Neuronal stem cell (in vitro differentiated cells): ENCODE data around the gene SARDH.
A peak's percentile ranks its signal among the peaks of the same experiment; 100 is the strongest.

Experiments
- DNase-seq: peaks from one replicate; pipeline ENCODE4 v3.0.0-alpha.2; 2013; ENCODE audit warnings: low spot score
- H2AFZ ChIP-seq: one replicate; pipeline ENCODE4 v1.6.1; 2013; ENCODE audit warnings: mild to moderate bottlenecking, low read length, inconsistent platforms
- H2AK5ac ChIP-seq: 2 replicates; pipeline ENCODE4 v1.6.1; 2013; ENCODE audit warnings: low read depth, mild to moderate bottlenecking, inconsistent platforms, low read length, moderate library complexity, mixed read lengths
- H2BK120ac ChIP-seq: 2 replicates; pipeline ENCODE4 v1.6.1; 2013; ENCODE audit warnings: low read depth, mild to moderate bottlenecking, inconsistent platforms, low read length, moderate library complexity, mixed read lengths
- H2BK12ac ChIP-seq: one replicate; pipeline ENCODE4 v1.6.1; 2013; ENCODE audit warnings: low read length, inconsistent platforms
- H2BK15ac ChIP-seq: 2 replicates; pipeline ENCODE4 v1.6.1; 2013; ENCODE audit warnings: mild to moderate bottlenecking, low read length, inconsistent platforms, mixed read lengths
- H2BK5ac ChIP-seq: one replicate; pipeline ENCODE4 v1.6.1; 2013; ENCODE audit warnings: inconsistent platforms, mild to moderate bottlenecking, low read length, moderate library complexity
- H3K14ac ChIP-seq: one replicate; pipeline ENCODE4 v1.6.1; 2013; ENCODE audit warnings: low read length, inconsistent platforms
- H3K18ac ChIP-seq: 2 replicates; pipeline ENCODE4 v1.6.1; 2013; ENCODE audit warnings: low read length, inconsistent platforms
- H3K23ac ChIP-seq: 2 replicates; pipeline ENCODE4 v1.6.1; 2013; ENCODE audit warnings: low read depth, mild to moderate bottlenecking, mixed read lengths, low read length, inconsistent platforms; ENCODE audit not compliant: poor library complexity
- H3K27ac ChIP-seq: replicated peaks from 3 replicates; pipeline ENCODE4 v1.5.1; 2013; ENCODE audit warnings: low read length, inconsistent platforms
- H3K27me3 ChIP-seq, 3 experiments: 2 replicates each; pipeline ENCODE4 v1.6.1; 2013; ENCODE audit warnings: low read length in 3 of 3, mild to moderate bottlenecking in 2 of 3, inconsistent platforms in 1 of 3, low read depth in 1 of 3, mixed read lengths in 1 of 3, moderate library complexity in 1 of 3; ENCODE audit not compliant: control insufficient read depth in 3 of 3, insufficient read depth in 3 of 3
- H3K36me3 ChIP-seq, 2 donors: replicated peaks in 1 of 2; 2 replicates each; pipeline ENCODE4 v1.6.1; 2013; ENCODE audit warnings: low read length in 2 of 2; ENCODE audit not compliant: control insufficient read depth in 2 of 2, insufficient read depth in 2 of 2
- H3K4ac ChIP-seq: 2 replicates; pipeline ENCODE4 v1.6.1; 2013; ENCODE audit warnings: inconsistent platforms, mild to moderate bottlenecking, low read length, moderate library complexity
- H3K4me1 ChIP-seq, 2 donors: 1 replicate in 1 of 2; 2 replicates in 1 of 2; pipeline ENCODE4 v1.6.1; 2013; ENCODE audit warnings: low read length in 2 of 2, low read depth in 1 of 2; ENCODE audit not compliant: control insufficient read depth in 2 of 2, insufficient read depth in 1 of 2
- H3K4me2 ChIP-seq: one replicate; pipeline ENCODE4 v1.6.1; 2013; ENCODE audit warnings: mild to moderate bottlenecking, low read length, inconsistent platforms; ENCODE audit not compliant: insufficient read depth, poor library complexity, severe bottlenecking
- H3K4me3 ChIP-seq, 2 donors: 2 replicates each; pipeline ENCODE4 v1.5.1; 2013; ENCODE audit warnings: low read length in 2 of 2, mild to moderate bottlenecking in 2 of 2, inconsistent platforms in 1 of 2, moderate library complexity in 1 of 2
- H3K79me1 ChIP-seq: one replicate; pipeline ENCODE4 v1.6.1; 2013; ENCODE audit warnings: low read depth, mild to moderate bottlenecking, inconsistent platforms, low read length, moderate library complexity
- H3K9ac ChIP-seq: one replicate; pipeline ENCODE4 v1.6.1; 2013; ENCODE audit warnings: mild to moderate bottlenecking, low read depth, low read length, inconsistent platforms; ENCODE audit not compliant: poor library complexity
- H3K9me3 ChIP-seq, 2 donors: replicated peaks in 1 of 2; 2 replicates each; pipeline versions ENCODE3 to v1.6.1; 2013; ENCODE audit warnings: low read length in 2 of 2, mild to moderate bottlenecking in 2 of 2, inconsistent platforms in 1 of 2, low read depth in 1 of 2, mixed read lengths in 1 of 2, moderate library complexity in 1 of 2; ENCODE audit not compliant: control insufficient read depth in 2 of 2, insufficient read depth in 1 of 2
- H4K8ac ChIP-seq: one replicate; pipeline ENCODE4 v1.6.1; 2013; ENCODE audit warnings: low read depth, mild to moderate bottlenecking, inconsistent platforms, low read length, moderate library complexity
- H4K91ac ChIP-seq: one replicate; pipeline ENCODE4 v1.6.1; 2013; ENCODE audit warnings: low read length, low read depth, mild to moderate bottlenecking, inconsistent platforms; ENCODE audit not compliant: poor library complexity
- WGBS, 2 donors: extraction: QIAGEN DNeasy Blood & Tissue Kit; methylation state at CpG; one replicate each; pipeline ENCODE4 v1.1.7; 2013; ENCODE audit warnings: missing lambda C conversion rate in 2 of 2, mixed read lengths in 1 of 2; ENCODE audit not compliant: insufficient read length in 2 of 2, insufficient replicate concordance in 1 of 2; ENCODE audit errors: extremely low coverage in 2 of 2; 5-methylcytosine and 5-hydroxymethylcytosine counted together

The SARDH gene

DNA sequence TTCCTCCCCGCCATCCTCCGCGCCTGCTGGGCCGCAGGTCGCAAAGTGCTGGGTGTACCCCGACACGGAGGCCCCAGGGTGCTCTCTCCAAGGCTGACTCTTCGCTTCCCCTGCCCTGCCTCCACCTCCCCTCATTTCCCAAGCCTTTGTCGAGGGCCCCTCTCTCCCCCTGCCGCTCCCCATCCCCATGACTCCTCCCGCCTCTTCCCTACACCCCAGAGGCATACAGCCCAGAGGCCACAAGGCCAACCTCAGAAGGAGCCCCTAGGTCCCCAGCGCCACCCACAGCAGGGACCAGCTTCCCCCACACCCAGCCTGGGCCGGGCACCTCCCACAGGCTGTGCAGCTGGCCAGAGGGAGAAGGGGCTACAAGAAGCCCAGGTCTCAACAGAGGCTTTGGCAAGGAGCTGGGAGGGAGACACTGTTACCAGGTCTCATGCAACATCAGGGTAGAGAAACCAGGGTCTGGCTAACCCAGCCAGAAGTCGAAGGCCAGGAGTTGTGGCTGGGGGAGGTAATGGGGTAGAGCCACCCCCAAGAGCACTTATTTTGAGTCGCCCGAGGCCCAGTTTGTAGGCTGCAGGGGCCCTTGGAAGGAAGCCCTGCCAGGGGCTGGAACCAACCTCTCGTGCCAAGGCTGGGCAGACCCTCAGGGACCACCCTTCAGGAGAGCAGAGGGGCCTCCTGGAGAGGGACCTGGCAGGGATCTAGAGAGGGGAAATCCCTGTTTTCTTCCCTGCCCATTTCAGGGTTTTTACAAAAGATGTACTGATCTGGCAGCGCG lies 24.5 kb upstream of the SARDH start:
- Histone ChIP-seq H2AK5ac (no peak overlapping the region), H2BK12ac (no peak overlapping the region), H4K8ac (no peak overlapping the region), H3K27me3 (no peaks in the 10 kb centered on the region), H2BK15ac (no peak overlapping the region), H3K23ac (no peak overlapping the region), H3K36me3 (peaks cover 12 to 74% of the 10 kb centered on the region in 2 donors), H3K4me3 (no peak overlapping the region), H3K27ac (no peak overlapping the region), H3K9ac (no peak overlapping the region), H3K4me1 (no peaks in the 10 kb centered on the region), H3K4ac (no peak overlapping the region), H3K79me1 (peaks cover 3% of the 10 kb centered on the region), H4K91ac (no peak overlapping the region), H2AFZ (no peak overlapping the region), H2BK120ac (no peak overlapping the region), H3K18ac (peak overlapping the region; percentile 4), H2BK5ac (no peak overlapping the region), H3K14ac (no peak overlapping the region), H3K9me3 (peaks cover 5 to 16% of the 10 kb centered on the region in 2 donors), H3K4me2 (no peak overlapping the region)
- no peak for DNase-seq
- WGBS, 2 donors, result no CpG with 5 or more reads among the region's 19 CpGs

DNA sequence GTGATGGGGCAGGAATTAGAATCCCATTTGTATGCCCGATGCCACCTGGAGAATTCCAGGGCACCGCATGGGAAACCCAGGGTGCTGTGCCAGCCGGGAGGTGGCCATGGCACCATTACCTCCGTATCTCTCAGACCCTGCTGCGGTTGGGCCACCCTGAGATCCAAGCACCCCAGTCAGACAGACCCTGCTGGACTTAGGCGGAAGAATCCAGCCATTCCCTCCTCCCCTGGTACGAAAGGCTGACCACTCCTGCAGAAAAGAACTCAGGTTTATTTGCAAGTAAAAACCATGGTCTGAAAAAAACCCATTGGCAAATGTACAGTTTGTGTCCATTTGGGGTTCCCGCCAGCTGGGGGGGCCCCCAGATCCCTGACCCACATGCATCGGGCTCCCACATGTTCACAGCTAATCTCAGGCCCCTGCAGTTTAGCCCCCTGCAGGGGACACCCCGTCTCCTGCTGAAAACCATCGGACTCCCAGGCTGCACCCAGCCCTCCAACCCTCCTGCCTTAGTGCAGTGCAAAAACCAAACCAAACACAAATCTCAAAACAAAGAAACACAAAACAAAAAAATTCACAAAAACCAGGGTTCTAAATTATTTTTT lies 23.6 kb upstream of the SARDH start:
- Histone ChIP-seq H2BK12ac (no peak overlapping the region), H4K91ac (no peak overlapping the region), H3K27ac (no peak overlapping the region), H3K18ac (no peak overlapping the region), H2AK5ac (no peak overlapping the region), H2BK5ac (no peak overlapping the region), H2BK15ac (no peak overlapping the region), H3K36me3 (peaks cover 11 to 65% of the 10 kb centered on the region in 2 donors), H3K14ac (no peak overlapping the region), H3K9ac (no peak overlapping the region), H3K4ac (no peak overlapping the region), H3K9me3 (peaks cover 1 to 8% of the 10 kb centered on the region in 2 donors), H3K4me1 (no peaks in the 10 kb centered on the region), H2AFZ (no peak overlapping the region), H3K23ac (no peak overlapping the region), H3K4me3 (no peak overlapping the region), H3K27me3 (no peaks in the 10 kb centered on the region), H2BK120ac (no peak overlapping the region), H4K8ac (no peak overlapping the region), H3K4me2 (no peak overlapping the region), H3K79me1 (peaks cover 3% of the 10 kb centered on the region)
- WGBS, 2 donors, result no CpG with 5 or more reads among the region's 11 CpGs
- DNase-seq, result no peak

DNA sequence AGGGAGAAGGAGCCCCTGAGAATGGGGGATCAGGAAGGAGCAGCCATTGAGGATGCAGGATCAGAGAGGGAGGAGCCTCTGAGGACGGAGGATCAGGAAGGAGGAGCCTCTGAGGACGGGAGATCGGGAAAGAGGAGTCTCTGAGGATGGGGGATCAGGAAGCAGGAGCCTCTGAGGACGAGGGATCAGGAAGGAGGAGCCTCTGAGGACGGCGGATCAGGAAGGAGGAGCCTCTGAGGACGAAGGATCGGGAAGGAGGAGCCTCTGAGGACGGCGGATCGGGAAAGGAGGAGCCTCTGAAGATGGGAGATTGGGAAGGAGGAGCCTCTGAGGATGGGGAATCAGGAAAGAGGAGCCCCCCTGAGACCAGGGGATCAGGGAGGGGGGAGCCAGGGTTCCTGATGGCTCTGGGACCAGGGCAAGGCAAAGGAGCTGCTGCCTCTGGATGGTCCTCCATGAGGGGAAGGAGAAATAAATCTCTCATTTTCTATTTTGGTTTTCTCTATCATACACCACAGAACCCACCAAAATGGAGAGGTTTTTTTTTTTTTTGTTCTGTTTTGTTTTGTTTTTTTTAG lies 22.6 kb upstream of the SARDH start:
- Histone ChIP-seq H3K36me3 (peaks cover 11 to 56% of the 10 kb centered on the region in 2 donors), H2BK12ac (no peak overlapping the region), H2BK120ac (no peak overlapping the region), H4K91ac (no peak overlapping the region), H3K9ac (no peak overlapping the region), H2BK5ac (no peak overlapping the region), H2AFZ (no peak overlapping the region), H3K4me1 (no peaks in the 10 kb centered on the region), H4K8ac (no peak overlapping the region), H3K4ac (no peak overlapping the region), H3K14ac (no peak overlapping the region), H3K79me1 (peaks cover 3% of the 10 kb centered on the region), H3K4me2 (no peak overlapping the region), H2BK15ac (no peak overlapping the region), H2AK5ac (no peak overlapping the region), H3K4me3 (no peak overlapping the region), H3K18ac (no peak overlapping the region), H3K27me3 (no peaks in the 10 kb centered on the region), H3K9me3 (peaks cover 1 to 7% of the 10 kb centered on the region in 2 donors), H3K27ac (no peak overlapping the region), H3K23ac (no peak overlapping the region)
- no CpG with 5 or more reads among the region's 11 CpGs for WGBS, 2 donors
- no peak for DNase-seq

DNA sequence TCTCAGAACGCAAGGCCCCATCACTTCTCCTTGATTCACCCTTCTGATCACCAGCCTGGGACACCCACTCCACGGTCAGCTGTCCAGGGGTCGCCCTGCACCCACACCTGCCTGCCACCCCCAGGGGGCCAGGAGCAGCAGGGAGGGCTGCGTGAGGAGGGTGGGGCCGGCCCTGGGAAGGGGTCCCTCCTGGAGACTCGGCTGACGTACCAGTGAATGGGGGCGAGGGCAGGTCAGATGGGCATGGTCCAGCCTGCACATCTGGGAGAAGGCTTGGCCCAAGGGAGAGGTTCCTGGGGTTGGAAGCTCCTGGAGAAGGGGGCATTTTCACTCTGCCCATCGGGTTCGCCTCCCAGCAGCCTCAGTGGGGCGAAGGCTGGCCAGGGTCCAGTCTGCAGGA lies 21.8 kb upstream of the SARDH start:
- H4K91ac ChIP-seq, result no peak overlapping the region
- H3K79me1 ChIP-seq, result peaks cover 3% of the 10 kb centered on the region
- no peak overlapping the region for H3K4me2 ChIP-seq
- H2BK15ac ChIP-seq, result no peak overlapping the region
- no peak overlapping the region for H3K23ac ChIP-seq
- H3K36me3 ChIP-seq, result peaks cover 9 to 47% of the 10 kb centered on the region in 2 donors
- H3K27me3 ChIP-seq, result no peaks in the 10 kb centered on the region
- H3K9ac ChIP-seq, result peak overlapping the region; percentile 44
- DNase-seq, result no peak
- no peaks in the 10 kb centered on the region for H3K4me1 ChIP-seq
- H3K4ac ChIP-seq, result no peak overlapping the region
- no peak overlapping the region for H2BK5ac ChIP-seq
- H2AFZ ChIP-seq, result no peak overlapping the region
- H4K8ac ChIP-seq, result no peak overlapping the region
- H3K27ac ChIP-seq, result no peak overlapping the region
- no CpG with 5 or more reads among the region's 11 CpGs for WGBS, 2 donors
- H3K4me3 ChIP-seq, result no peak overlapping the region
- no peak overlapping the region for H2BK120ac ChIP-seq
- peak overlapping the region; percentile 80 for H3K18ac ChIP-seq
- H3K14ac ChIP-seq, result no peak overlapping the region
- H2AK5ac ChIP-seq, result peak overlapping the region; percentile 42
- no peak overlapping the region for H2BK12ac ChIP-seq
- peaks cover 0 to 4% of the 10 kb centered on the region in 2 donors for H3K9me3 ChIP-seq
